Body of pancreas (tissue), 4 donors: Measurements from ENCODE around the gene ZNF530.

Source experiments
- CTCF ChIP-seq, 7 experiments: fragments of 450-650 bp in 4 of 7; fragments of 200-600 bp in 3 of 7; sonication (generic) in 3 of 7; IDR thresholded peaks; one replicate each; pipeline ENCODE4 v1.5.1; 2016 to 2019; ENCODE audit warnings: antibody characterized with exemption in 7 of 7
- POLR2A ChIP-seq, 3 donors: fragments of 450-650 bp; IDR thresholded peaks; one replicate each; pipeline ENCODE4 v1.6.1; 2016; ENCODE audit warnings: antibody characterized with exemption in 3 of 3, mild to moderate bottlenecking in 2 of 3

GRCh38 chr19:57572415-57572947 lies 27.2 kb upstream of the ZNF530 start:
- no peak for TF ChIP-seq CTCF (IDR thresholded peaks at IDR 0.05)
- TF ChIP-seq POLR2A (IDR thresholded peaks at IDR 0.05) = no peak
